IPS DF 4.7 (cell line): Measurements from ENCODE around the gene CDC27.
A peak's percentile ranks its signal among the peaks of the same experiment; 100 is the strongest.
"Not testable (repeated sequence)": the region's sequence is repeated elsewhere in the genome, so short reads cannot be mapped to it uniquely, and the experiment has no call there.

Source experiments
- DNase-seq: peaks from one replicate; pipeline ENCODE4 v3.0.0-alpha.2; 2013; ENCODE audit warnings: low spot score; ENCODE audit errors: extremely low read depth

The CDC27 gene, protein sequence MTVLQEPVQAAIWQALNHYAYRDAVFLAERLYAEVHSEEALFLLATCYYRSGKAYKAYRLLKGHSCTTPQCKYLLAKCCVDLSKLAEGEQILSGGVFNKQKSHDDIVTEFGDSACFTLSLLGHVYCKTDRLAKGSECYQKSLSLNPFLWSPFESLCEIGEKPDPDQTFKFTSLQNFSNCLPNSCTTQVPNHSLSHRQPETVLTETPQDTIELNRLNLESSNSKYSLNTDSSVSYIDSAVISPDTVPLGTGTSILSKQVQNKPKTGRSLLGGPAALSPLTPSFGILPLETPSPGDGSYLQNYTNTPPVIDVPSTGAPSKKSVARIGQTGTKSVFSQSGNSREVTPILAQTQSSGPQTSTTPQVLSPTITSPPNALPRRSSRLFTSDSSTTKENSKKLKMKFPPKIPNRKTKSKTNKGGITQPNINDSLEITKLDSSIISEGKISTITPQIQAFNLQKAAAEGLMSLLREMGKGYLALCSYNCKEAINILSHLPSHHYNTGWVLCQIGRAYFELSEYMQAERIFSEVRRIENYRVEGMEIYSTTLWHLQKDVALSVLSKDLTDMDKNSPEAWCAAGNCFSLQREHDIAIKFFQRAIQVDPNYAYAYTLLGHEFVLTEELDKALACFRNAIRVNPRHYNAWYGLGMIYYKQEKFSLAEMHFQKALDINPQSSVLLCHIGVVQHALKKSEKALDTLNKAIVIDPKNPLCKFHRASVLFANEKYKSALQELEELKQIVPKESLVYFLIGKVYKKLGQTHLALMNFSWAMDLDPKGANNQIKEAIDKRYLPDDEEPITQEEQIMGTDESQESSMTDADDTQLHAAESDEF

DNA sequence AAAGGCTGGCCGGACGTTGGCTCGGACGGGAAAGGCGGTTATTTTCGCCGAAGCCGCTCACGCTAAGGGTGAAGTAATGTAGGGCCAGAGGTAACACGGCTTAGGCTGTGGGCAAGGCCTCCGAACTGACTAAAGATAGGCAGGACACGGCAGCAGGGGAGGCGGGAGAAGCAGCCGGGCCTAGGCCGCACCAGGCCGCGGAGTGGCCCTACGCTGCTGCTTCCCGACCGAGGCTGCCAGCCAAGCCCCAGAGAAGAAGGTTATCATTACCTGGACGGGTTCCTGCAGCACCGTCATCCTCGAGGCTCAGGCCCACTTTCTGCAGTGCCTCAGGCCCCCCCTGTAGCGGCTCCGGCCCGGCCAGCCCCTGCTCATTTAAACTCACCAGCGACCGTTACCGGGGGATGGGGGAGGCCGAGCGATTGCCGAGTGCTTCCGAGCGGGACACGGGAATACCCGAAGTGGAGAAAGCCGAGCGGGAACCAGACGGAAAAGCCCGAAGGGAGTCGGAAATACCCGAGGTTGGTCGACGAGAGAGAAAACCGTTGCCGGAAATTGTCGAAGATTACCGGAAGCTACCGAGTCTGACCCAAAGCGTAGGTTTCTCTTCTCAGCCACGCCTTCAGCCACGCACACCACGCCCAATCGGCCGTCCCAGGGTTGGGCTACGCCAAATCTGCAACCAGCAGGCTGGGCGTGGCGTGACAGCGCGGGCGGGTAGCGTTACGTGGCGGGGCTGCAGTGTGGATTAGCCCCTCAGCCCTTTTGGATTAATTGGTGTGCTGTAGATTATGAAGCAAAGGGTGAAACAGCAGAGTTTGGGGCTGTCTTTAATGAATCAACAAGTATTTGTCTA is at the start of gene CDC27:
CDC27 (minus strand) TSS at position 420 of the 856 bp plus-strand sequence; CDS start at position 297, 123 bp downstream.
- DNase-seq, result peak; percentile 97

- no peak for DNase-seq
These were observed 49.4 kb upstream of the CDC27 start for GRCh38 chr17:47238321-47239010.

- no peak for DNase-seq
These were observed 48.7 kb upstream of the CDC27 start for GRCh38 chr17:47237841-47238240.

GRCh38 chr17:47235923-47236322 is 46.8 kb upstream of the CDC27 start:
- DNase-seq, result no peak

DNA sequence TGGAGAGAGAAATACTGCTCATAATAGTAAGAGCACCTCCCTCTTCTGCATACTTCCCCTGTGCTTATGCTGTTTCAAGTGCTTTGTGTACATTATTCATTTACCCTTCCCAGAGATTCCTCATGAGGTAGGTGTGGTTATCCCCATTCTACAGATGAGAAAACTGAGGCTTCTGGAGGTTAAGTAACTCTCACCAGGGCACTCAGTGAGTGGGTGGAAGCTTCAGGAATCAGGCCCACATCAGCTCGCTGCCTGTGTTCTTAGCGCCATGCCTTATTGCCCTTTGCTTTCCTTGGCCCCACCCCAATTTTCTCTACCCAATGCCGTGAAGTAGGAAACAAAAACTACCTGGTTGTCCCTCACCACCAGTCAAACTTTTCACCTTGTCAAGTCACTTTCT is 46.4 kb upstream of the CDC27 start:
- no peak for DNase-seq

DNA sequence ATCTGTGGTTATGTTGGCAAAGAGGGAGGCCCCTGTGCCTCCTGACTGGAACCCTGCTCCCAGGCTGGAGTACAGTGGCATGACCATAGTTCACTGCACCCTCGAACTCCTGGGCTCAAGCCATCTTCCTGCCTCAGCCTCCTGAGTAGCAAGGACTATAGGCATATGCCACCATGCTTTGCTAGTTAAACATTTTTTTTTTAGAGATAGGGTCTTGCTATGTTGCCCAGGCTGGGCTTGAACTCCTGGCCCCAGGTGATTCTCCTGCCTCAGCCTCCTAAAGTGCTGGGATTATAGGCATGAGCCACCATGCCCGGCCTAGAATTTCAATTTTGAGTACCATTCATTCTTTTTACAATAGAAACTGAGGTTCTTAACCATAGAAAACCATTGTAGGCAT is 43.4 kb upstream of the CDC27 start:
- DNase-seq, result no peak

- DNase-seq, result no peak
These were observed 42.8 kb upstream of the CDC27 start for GRCh38 chr17:47231866-47232265.

DNA sequence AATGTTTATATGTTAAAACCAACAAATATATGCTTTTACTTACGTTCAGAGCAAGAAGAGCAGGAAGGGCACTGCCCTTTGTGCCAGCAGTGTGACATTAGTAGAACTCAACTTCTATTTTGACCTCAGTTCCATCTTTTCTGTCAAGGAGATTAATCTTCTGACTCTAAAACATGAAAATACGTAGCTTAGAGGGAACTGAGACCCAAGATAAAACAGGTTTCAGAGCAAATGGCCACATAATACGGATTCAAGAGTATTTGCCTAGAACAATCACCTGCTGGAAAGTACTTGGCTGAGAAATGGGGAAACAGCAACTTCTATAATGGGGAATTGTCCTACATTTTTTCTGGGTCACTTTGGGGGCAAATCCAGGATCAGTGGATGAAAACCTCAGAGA is 42.2 kb upstream of the CDC27 start:
- DNase-seq, result no peak

- no peak for DNase-seq
These were observed 41.8 kb upstream of the CDC27 start for GRCh38 chr17:47230864-47231263.

DNA sequence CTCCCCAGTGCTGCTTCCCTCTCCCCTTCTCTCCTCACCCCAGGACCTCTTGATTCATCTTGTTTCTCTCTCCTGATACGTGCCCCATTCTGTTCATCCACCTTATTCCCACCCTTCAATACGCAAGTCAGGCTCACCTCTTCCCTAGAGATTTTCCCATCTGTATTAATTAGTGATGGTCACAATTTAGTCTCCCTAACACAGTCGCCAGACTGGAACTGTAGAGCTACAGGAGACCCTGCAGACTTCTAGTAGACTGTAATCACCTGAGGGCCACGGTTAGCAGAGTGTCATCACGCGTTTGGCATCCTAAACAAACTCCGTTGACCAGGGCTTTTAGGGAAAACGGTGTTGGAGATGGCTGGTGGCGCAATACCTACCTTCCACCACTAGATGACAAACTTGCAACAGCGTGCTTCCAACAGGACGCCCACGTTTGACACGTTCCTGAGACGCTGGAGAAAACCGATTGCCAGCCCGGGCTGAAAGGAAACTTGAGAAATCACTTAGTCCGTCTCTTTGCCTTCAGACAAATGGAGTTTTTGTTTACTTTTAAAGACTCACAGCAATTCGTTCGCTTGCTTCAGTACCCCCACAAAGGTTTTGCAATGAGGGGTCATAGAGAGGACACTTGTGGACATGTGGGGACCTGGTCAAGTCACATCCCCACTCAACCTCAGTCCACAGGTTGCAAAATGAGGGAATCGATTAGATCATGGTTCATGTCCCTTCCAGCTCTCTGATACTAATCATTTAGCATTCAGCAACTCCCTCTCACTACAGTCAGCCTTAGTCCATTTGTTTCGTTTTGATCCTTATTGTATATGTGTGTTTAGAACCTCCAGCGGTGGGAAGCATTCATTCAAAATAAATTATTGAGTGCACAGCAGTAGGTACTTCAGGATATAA is 40.7 kb upstream of the CDC27 start:
- peak; percentile 79 for DNase-seq

- DNase-seq, result no peak
These were observed 38.8 kb upstream of the CDC27 start for GRCh38 chr17:47227862-47228261.

- DNase-seq, result no peak
These were observed 37.0 kb upstream of the CDC27 start for GRCh38 chr17:47225911-47226688.

DNA sequence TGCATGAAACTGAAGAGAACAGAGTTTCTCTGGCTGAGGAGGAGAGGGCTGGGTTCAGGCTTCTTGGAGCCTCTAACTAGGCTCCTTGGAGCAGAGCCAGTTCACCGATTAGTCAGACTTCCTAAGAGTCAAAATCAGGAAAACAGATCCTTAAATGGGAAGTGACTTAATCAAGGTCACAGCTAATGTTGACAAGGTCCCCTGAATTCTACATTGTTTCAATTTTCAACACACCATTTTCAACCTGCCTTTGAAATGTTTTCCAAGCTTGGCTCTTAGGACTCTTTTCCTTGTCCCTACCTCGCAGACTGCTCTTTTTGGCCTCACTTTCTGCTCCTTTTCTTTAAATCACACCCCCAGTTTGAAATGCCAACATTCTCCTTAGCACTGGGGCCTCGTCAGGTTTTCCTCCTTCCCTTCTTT is 36.4 kb upstream of the CDC27 start:
- DNase-seq, result no peak

- no peak for DNase-seq
These were observed 35.9 kb upstream of the CDC27 start for GRCh38 chr17:47224966-47225365.

GRCh38 chr17:47224077-47224476 is 35.0 kb upstream of the CDC27 start:
- not testable (repeated sequence) for DNase-seq

DNA sequence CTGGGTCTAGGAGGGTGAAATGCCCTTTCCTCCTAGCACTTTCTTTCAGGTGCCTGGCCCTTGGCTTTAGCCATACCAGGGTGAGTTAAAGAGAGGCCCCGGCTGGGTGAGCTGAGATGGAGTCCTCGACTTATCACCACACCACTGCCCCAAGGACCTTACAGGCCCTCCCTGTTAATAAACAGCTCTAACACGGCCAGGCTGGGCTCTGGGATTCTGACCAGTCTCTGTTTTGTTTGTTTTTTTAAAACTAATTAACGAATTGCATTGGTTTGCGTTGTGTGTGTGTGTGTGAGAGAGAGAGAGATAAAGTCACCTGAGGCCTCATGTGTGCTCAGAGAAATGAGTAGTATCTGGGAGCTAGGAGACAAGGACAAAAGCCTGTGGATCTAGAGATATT is 34.4 kb upstream of the CDC27 start:
- DNase-seq, result no peak

- DNase-seq, result no peak
These were observed 33.9 kb upstream of the CDC27 start for GRCh38 chr17:47223007-47223406.

GRCh38 chr17:47222047-47222446 is 33.0 kb upstream of the CDC27 start:
- no peak for DNase-seq

- DNase-seq, result no peak
These were observed 32.1 kb upstream of the CDC27 start for GRCh38 chr17:47221154-47221553.
